Stomach (tissue), 9 donors: ENCODE results near the gene ITPR2. TPM values are rescaled to one million over a fixed set of nuclear protein-coding genes. Genes with fewer than 3 reads are reported as not detected.

Experiments
- DNase-seq, 2 donors: peaks; one replicate each; pipeline versions ENCODE4 v3.0.0 to v3.0.0-alpha.2; 2013 to 2019
- H3K27ac ChIP-seq, 5 donors: fragments of 200-600 bp in 4 of 5; sonication (generic) in 4 of 5; one replicate each; pipeline ENCODE4 v1.5.1; 2013 to 2019; ENCODE audit warnings: mild to moderate bottlenecking in 1 of 5, moderate library complexity in 1 of 5
- H3K27me3 ChIP-seq, 3 donors: fragments of 200-600 bp; sonication (generic); one replicate each; pipeline ENCODE4 v1.5.1; 2017 to 2019; ENCODE audit warnings: mixed run types in 1 of 3
- H3K36me3 ChIP-seq, 4 donors: fragments of 200-600 bp; sonication (generic); 1 replicate in 3 of 4; 2 replicates in 1 of 4; pipeline ENCODE4 v1.5.1; 2016 to 2019
- H3K4me1 ChIP-seq, 4 donors: fragments of 200-600 bp; sonication (generic); one replicate each; pipeline ENCODE4 v1.5.1; 2016 to 2019
- H3K4me3 ChIP-seq, 4 donors: fragments of 200-600 bp; sonication (generic) in 3 of 4; one replicate each; pipeline ENCODE4 v1.5.1; 2016 to 2019; ENCODE audit warnings: mild to moderate bottlenecking in 1 of 4
- H3K9me3 ChIP-seq, 4 donors: fragments of 200-600 bp; sonication (generic); one replicate each; pipeline ENCODE4 v1.5.1; 2016 to 2019
- CTCF ChIP-seq, 7 experiments: fragments of 450-650 bp in 4 of 7; fragments of 200-600 bp in 3 of 7; sonication (generic) in 3 of 7; IDR thresholded peaks; one replicate each; pipeline ENCODE4 v1.5.1; 2016 to 2019; ENCODE audit warnings: antibody characterized with exemption in 7 of 7, control low read depth in 2 of 7, mild to moderate bottlenecking in 1 of 7
- EP300 ChIP-seq: sonication (generic); formaldehyde crosslinking; IDR thresholded peaks from one replicate; pipeline ENCODE4 v1.6.1; 2017; ENCODE audit warnings: antibody characterized with exemption
- POLR2A ChIP-seq, 4 donors: fragments of 450-650 bp; IDR thresholded peaks; one replicate each; pipeline ENCODE4 v1.6.1; 2016; ENCODE audit warnings: antibody characterized with exemption in 4 of 4, control low read depth in 2 of 4, mild to moderate bottlenecking in 1 of 4, moderate library complexity in 1 of 4
- POLR2AphosphoS5 ChIP-seq, 3 donors: sonication (generic); formaldehyde crosslinking; IDR thresholded peaks; one replicate each; pipeline ENCODE4 v1.6.1; 2016; ENCODE audit warnings: antibody characterized with exemption in 3 of 3
- WGBS, 5 donors: extraction: QIAGEN DNeasy Blood & Tissue Kit in 3 of 5; methylation state at CpG; one replicate each; pipeline versions ENCODE4 v1.1.5 to v1.1.7; 2013 to 2018; 5-methylcytosine and 5-hydroxymethylcytosine counted together
- intact Hi-C: fragments of 100-400 bp; cut with DNase I; formaldehyde crosslinking; loops from one replicate; pipeline ENCODE4 v1.15.1; 2023; ENCODE audit warnings: low total_unique reads
- polyA plus RNA-seq, 3 donors: library from polyadenylated mRNA; stranded (reverse); fragments of 200-250 nt; gene quantifications; one replicate each; pipeline ENCODE4 v1.2.3, GENCODE V29; 2013
- total RNA-seq, 5 donors: library from RNA; depleted of rRNA; stranded (reverse); fragments of >200 nt; gene quantifications; one replicate each; pipeline versions ENCODE4 v1.1.0 to v1.2.3, GENCODE V29; 2014 to 2016
- donor health status: healthy with polysubstance abuse.
- donor health status: Bipolar disorder and iron deficiency.
- donor health status: healthy.

ITPR2 gene
- total and polyA plus RNA-seq, 8 donors, result 1.4 to 172 (median 23.4) TPM

- Histone ChIP-seq H3K27me3 (no peaks in the 10 kb centered on the region), H3K36me3 (peaks cover 0 to 20% (median 12%) of the 10 kb centered on the region in 4 donors), H3K4me3 (no peak overlapping the region), H3K9me3 (no peaks in the 10 kb centered on the region), H3K27ac (no peak overlapping the region), H3K4me1 (no peaks in the 10 kb centered on the region)
- TF ChIP-seq CTCF (IDR thresholded peaks at IDR 0.05), result no peak
- no peak for TF ChIP-seq EP300
- TF ChIP-seq POLR2AphosphoS5 (IDR thresholded peaks at IDR 0.05), result no peak
- intact Hi-C loops, result no loop called here
- 45 to 69% (median 54%) methylated on average over 3 of the region's 3 CpGs for WGBS, 5 donors
- DNase-seq, result no peak
Measured at GRCh38 chr12:26406391-26406790, 426.6 kb downstream of the ITPR2 start.

GRCh38 chr12:26403601-26404000, 429.4 kb downstream of the ITPR2 start:
- DNase-seq, result no peak
- intact Hi-C loops, result no loop called here
- H3K27ac ChIP-seq, result no peak overlapping the region
- H3K27me3 ChIP-seq, result no peaks in the 10 kb centered on the region
- H3K4me1 ChIP-seq, result no peaks in the 10 kb centered on the region
- peaks cover 0 to 10% (median 6%) of the 10 kb centered on the region in 4 donors for H3K36me3 ChIP-seq
- no peak for TF ChIP-seq POLR2A (IDR thresholded peaks at IDR 0.05)
- no peak for TF ChIP-seq EP300
- TF ChIP-seq CTCF (IDR thresholded peaks at IDR 0.05), result no peak
- TF ChIP-seq POLR2AphosphoS5 (IDR thresholded peaks at IDR 0.05), result no peak
- 86 to 94% (median 90%) methylated on average over 5 of the region's 5 CpGs for WGBS, 5 donors
- no peak overlapping the region for H3K4me3 ChIP-seq
- no peaks in the 10 kb centered on the region for H3K9me3 ChIP-seq

- Histone ChIP-seq H3K27ac (no peak overlapping the region), H3K4me1 (no peaks in the 10 kb centered on the region), H3K9me3 (no peaks in the 10 kb centered on the region), H3K4me3 (no peak overlapping the region), H3K36me3 (peaks cover 0 to 20% (median 8%) of the 10 kb centered on the region in 4 donors), H3K27me3 (no peaks in the 10 kb centered on the region)
- WGBS, 5 donors, result 48 to 62% (median 51%) methylated on average over 4 of the region's 4 CpGs
- DNase-seq, result peak; percentile 65 to 80
- peak in 1 of 3 donors; percentile 11 for TF ChIP-seq POLR2AphosphoS5 (IDR thresholded peaks at IDR 0.05)
- peak in 2 of 7 experiments; percentile 20 to 41 for TF ChIP-seq CTCF (IDR thresholded peaks at IDR 0.05)
- no peak for TF ChIP-seq POLR2A (IDR thresholded peaks at IDR 0.05)
- no peak for TF ChIP-seq EP300
- intact Hi-C loops, result no loop called here
Measured at GRCh38 chr12:26402648-26403047, 430.3 kb downstream of the ITPR2 start.

GRCh38 chr12:26401874-26402273, 431.1 kb downstream of the ITPR2 start:
- Histone ChIP-seq H3K36me3 (peaks cover 0 to 28% (median 9%) of the 10 kb centered on the region in 4 donors), H3K4me3 (no peak overlapping the region), H3K27ac (no peak overlapping the region), H3K27me3 (no peaks in the 10 kb centered on the region), H3K4me1 (no peaks in the 10 kb centered on the region), H3K9me3 (no peaks in the 10 kb centered on the region)
- DNase-seq, result no peak
- intact Hi-C loops, result no loop called here
- TF ChIP-seq CTCF (IDR thresholded peaks at IDR 0.05), result no peak
- TF ChIP-seq POLR2A (IDR thresholded peaks at IDR 0.05), result no peak
- no peak for TF ChIP-seq POLR2AphosphoS5 (IDR thresholded peaks at IDR 0.05)
- no peak for TF ChIP-seq EP300
- 87 to 93% (median 89%) methylated on average over 1 of the region's 1 CpG for WGBS, 5 donors
